SK-N-MC (cell line): Measurements from ENCODE around the gene LRRC4B.

ENCODE experiments used
- EZH2 ChIP-seq: fragments of 200-600 bp; sonication (generic); IDR thresholded peaks from one replicate; pipeline ENCODE4 v1.6.1; 2017; ENCODE audit warnings: antibody characterized with exemption
- POLR2AphosphoS5 ChIP-seq: IDR thresholded peaks from 2 replicates; pipeline ENCODE4 v1.6.1; 2012; ENCODE audit warnings: mild to moderate bottlenecking, low read depth, low read length, borderline replicate concordance

DNA sequence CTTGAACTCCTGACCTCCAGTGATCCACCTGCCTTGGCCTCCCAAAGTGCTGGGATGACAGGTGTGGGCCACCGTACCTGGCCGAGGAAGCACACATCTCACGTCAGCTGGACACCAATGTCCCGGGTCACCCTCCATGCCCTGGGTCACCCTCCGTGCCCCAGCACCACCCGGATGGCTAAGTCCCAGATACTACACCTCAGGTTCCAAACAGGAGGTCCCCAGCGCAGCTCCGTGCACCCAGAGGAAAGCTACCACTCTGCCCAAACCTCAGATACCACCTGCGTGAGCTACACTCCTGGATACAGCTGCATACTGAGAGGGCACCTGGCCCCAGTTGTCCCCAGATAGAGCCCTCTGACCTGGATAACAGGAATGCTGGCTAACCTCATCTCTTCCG lies 14.0 kb downstream of the LRRC4B start:
- no peak for TF ChIP-seq POLR2AphosphoS5
- TF ChIP-seq EZH2, result no peak
